Breast epithelium (tissue), 3 donors: Measurements from ENCODE around the gene PAPOLG.

Experiments
- POLR2A ChIP-seq: fragments of 450-650 bp; IDR thresholded peaks from one replicate; pipeline ENCODE4 v1.6.1; 2016; ENCODE audit warnings: antibody characterized with exemption, mild to moderate bottlenecking, moderate library complexity
- POLR2AphosphoS5 ChIP-seq, 3 donors: sonication (generic); formaldehyde crosslinking; IDR thresholded peaks; one replicate each; pipeline ENCODE4 v1.6.1; 2017; ENCODE audit warnings: antibody characterized with exemption in 3 of 3
- TF ChIP-seq, protein P1 (sequence below), 3 donors: fragments of 450-650 bp; IDR thresholded peaks; one replicate each; pipeline ENCODE4 v1.5.1; 2016 to 2017; ENCODE audit warnings: antibody characterized with exemption in 3 of 3, mild to moderate bottlenecking in 3 of 3, moderate library complexity in 3 of 3

DNA sequence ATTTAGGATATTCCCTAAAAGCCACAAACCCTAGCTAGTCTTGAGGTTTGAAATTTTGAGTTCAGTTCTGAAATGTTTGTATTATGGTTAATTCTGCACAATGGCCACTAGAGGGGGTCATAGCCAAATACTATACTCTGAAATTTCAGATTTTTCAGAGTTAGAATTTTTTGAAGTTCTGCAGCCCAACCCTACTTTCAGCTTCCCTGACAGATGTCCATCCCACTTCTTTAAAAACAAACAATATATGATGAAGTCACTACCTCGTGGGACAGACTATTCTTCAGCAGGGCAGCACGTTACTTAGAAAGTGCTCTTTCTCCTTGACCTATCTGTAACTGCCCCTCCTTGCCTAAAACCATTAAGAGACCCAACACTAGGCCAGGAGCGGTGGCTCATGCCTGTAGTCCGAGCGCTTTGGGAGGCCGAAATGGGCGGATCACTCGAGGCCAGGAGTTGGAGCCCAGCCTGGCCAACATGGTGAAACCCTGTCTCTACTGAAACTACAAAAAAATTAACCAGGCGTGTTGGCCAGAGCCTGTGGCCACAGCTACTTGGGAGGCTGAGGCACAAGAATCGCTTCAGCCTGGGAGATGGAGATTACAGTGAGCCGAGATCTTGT, 48.2 kb upstream of the PAPOLG start:
- TF ChIP-seq, protein P1, sequence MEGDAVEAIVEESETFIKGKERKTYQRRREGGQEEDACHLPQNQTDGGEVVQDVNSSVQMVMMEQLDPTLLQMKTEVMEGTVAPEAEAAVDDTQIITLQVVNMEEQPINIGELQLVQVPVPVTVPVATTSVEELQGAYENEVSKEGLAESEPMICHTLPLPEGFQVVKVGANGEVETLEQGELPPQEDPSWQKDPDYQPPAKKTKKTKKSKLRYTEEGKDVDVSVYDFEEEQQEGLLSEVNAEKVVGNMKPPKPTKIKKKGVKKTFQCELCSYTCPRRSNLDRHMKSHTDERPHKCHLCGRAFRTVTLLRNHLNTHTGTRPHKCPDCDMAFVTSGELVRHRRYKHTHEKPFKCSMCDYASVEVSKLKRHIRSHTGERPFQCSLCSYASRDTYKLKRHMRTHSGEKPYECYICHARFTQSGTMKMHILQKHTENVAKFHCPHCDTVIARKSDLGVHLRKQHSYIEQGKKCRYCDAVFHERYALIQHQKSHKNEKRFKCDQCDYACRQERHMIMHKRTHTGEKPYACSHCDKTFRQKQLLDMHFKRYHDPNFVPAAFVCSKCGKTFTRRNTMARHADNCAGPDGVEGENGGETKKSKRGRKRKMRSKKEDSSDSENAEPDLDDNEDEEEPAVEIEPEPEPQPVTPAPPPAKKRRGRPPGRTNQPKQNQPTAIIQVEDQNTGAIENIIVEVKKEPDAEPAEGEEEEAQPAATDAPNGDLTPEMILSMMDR (IDR thresholded peaks at IDR 0.05), result peak; percentile 61 to 69 (median 68)
- TF ChIP-seq POLR2A, result no peak
- TF ChIP-seq POLR2AphosphoS5 (IDR thresholded peaks at IDR 0.05), result no peak
